ENCODE results near the gene TACR2. TPM values are rescaled to one million over a fixed set of nuclear protein-coding genes. Genes with fewer than 3 reads are reported as not detected.

TACR2 gene
- total RNA-seq, 2 donors from 2014 or later, result 0.24 to 0.41 TPM

GRCh38 chr10:69463886-69464285 is 47.2 kb upstream of the TACR2 start:
- H3K27ac ChIP-seq, result peak overlapping the region; percentile 60 to 61
- DNase-seq (ENCODE audit: low spot score), result no peak
- TF ChIP-seq CTCF (IDR thresholded peaks at IDR 0.05), result no peak
- no peaks in the 10 kb centered on the region for H3K36me3 ChIP-seq
- no peak overlapping the region for H3K4me3 ChIP-seq
- no peaks in the 10 kb centered on the region for H3K27me3 ChIP-seq
- H3K4me1 ChIP-seq, result peaks cover 0 to 64% of the 10 kb centered on the region in 2 donors
- H3K9me3 ChIP-seq, result no peaks in the 10 kb centered on the region

- no peak overlapping the region for H3K4me3 ChIP-seq
Measured at GRCh38 chr10:69461243-69462025, 44.7 kb upstream of the TACR2 start.

GRCh38 chr10:69460576-69461242 is 44.0 kb upstream of the TACR2 start:
- Histone ChIP-seq H3K27ac (peak overlapping the region; percentile 44 to 49), H3K9me3 (no peaks in the 10 kb centered on the region), H3K4me1 (peaks cover 0 to 66% of the 10 kb centered on the region in 2 donors), H3K4me3 (no peak overlapping the region), H3K36me3 (no peaks in the 10 kb centered on the region), H3K27me3 (no peaks in the 10 kb centered on the region)
- TF ChIP-seq CTCF (IDR thresholded peaks at IDR 0.05), result no peak
- no peak for DNase-seq (ENCODE audit: low spot score)

More at GRCh38 chr10:69461243-69462025, 44.7 kb upstream of the TACR2 start:
- TF ChIP-seq CTCF (IDR thresholded peaks at IDR 0.05), result no peak
- no peak for DNase-seq (ENCODE audit: low spot score)
- H3K4me1 ChIP-seq, result peaks cover 0 to 73% of the 10 kb centered on the region in 2 donors
- H3K27ac ChIP-seq, result peak overlapping the region; percentile 44 to 49
- H3K27me3 ChIP-seq, result no peaks in the 10 kb centered on the region
- no peaks in the 10 kb centered on the region for H3K36me3 ChIP-seq
- no peaks in the 10 kb centered on the region for H3K9me3 ChIP-seq

GRCh38 chr10:69459893-69460575 is 43.3 kb upstream of the TACR2 start:
- TF ChIP-seq CTCF (IDR thresholded peaks at IDR 0.05), result no peak
- no peak for DNase-seq (ENCODE audit: low spot score)
- Histone ChIP-seq H3K27ac (peak overlapping the region; percentile 44 to 49), H3K9me3 (no peaks in the 10 kb centered on the region), H3K4me1 (peaks cover 0 to 59% of the 10 kb centered on the region in 2 donors), H3K27me3 (no peaks in the 10 kb centered on the region), H3K36me3 (no peaks in the 10 kb centered on the region), H3K4me3 (no peak overlapping the region)

- Histone ChIP-seq H3K9me3 (no peaks in the 10 kb centered on the region), H3K4me3 (no peak overlapping the region), H3K27ac (peak overlapping the region; percentile 44 to 49), H3K36me3 (no peaks in the 10 kb centered on the region), H3K27me3 (no peaks in the 10 kb centered on the region), H3K4me1 (peaks cover 0 to 51% of the 10 kb centered on the region in 2 donors)
- no peak for DNase-seq (ENCODE audit: low spot score)
- no peak for TF ChIP-seq CTCF (IDR thresholded peaks at IDR 0.05)
Measured at GRCh38 chr10:69459101-69459790, 42.5 kb upstream of the TACR2 start.

All from right atrium auricular region (tissue), 2 donors.